ENCODE results near the gene CCDC69.
"Not testable (repeated sequence)": the region's sequence is repeated elsewhere in the genome, so short reads cannot be mapped to it uniquely, and the experiment has no call there.

The CCDC69 gene

GRCh38 chr5:151192626-151193025, 31.3 kb downstream of the CCDC69 start:
- no peak for DNase-seq (ENCODE audit: low read depth in 2 of 2)

DNA sequence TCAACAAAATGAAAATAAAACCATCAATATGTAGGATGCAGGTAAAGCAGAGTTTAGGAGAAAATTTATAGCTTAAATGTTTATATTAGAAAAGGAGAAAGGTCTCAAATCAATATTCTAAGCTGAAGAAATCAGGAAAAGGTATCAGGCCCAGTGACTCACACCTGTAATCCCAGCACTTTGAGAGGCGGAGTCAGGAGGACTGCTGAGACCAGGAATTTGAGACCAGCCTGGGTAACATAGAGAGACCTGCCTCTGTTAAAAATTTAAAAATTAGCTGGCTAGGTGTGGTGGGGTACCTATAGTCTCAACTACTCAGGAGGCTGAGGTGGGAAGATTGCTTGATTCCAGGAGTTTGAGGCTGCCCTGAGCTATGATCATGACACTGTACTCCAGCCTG, 32.2 kb downstream of the CCDC69 start:
- DNase-seq (ENCODE audit: low read depth in 2 of 2), result no peak

- DNase-seq (ENCODE audit: low read depth in 2 of 2), result no peak
Observed at GRCh38 chr5:151189151-151189550, 34.7 kb downstream of the CCDC69 start.

GRCh38 chr5:151186538-151186937, 37.4 kb downstream of the CCDC69 start:
- no peak for DNase-seq (ENCODE audit: low read depth in 2 of 2)

DNA sequence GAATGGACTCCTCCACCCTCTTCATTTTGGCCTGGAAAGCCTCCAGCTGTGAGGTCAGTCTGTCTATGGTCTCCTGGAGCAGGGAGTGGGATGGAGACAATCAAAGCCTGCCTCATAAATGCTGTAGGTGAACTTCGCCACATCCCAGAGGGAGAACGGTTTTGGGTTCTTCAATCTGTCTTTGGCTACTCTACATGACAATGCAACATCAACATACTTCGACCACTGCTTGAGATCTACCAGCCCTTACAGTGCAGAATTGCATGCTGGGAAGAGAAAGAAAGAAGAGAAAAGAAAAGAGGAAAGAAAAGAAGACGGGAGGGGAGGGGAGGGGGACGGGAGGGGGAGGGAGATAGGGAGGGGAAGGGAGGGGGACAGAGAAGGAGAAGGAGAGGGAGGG, 37.8 kb downstream of the CCDC69 start:
- no peak for DNase-seq (ENCODE audit: low read depth in 2 of 2)

DNA sequence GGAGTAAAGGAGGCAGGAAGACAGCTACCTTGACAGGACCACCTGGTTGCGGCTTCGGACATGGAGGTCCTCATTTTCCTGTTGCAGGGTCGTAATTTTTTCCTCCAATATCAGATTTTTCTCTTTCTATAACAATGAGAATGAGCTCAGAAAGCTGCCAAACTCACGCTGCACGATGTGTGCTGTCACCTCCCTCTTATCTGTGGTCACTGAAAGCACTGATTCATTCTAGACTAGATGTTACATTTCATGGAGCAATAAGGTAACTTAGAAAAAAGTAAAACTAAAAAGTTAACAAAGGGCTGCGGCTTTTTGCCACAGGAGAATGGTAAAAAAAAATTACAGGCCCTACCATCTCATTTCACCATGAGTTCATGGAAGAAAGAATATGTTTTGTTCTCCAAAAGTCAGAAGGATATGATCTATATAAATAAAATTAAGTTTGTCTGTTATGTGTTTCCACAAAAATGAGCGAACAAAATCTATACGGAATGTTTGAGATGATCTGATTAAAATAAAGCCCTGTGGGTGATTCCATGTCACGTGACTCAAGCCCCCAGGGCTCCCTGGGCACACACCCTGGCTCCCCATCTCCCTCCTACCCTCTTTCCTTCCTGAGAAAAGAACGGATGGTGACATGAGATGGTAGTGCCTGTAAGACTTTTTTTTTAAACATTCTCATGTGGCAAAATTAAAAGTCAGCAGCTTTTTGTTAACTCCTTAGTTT, 39.4 kb downstream of the CCDC69 start:
- DNase-seq (ENCODE audit: low read depth in 2 of 2), result no peak

DNA sequence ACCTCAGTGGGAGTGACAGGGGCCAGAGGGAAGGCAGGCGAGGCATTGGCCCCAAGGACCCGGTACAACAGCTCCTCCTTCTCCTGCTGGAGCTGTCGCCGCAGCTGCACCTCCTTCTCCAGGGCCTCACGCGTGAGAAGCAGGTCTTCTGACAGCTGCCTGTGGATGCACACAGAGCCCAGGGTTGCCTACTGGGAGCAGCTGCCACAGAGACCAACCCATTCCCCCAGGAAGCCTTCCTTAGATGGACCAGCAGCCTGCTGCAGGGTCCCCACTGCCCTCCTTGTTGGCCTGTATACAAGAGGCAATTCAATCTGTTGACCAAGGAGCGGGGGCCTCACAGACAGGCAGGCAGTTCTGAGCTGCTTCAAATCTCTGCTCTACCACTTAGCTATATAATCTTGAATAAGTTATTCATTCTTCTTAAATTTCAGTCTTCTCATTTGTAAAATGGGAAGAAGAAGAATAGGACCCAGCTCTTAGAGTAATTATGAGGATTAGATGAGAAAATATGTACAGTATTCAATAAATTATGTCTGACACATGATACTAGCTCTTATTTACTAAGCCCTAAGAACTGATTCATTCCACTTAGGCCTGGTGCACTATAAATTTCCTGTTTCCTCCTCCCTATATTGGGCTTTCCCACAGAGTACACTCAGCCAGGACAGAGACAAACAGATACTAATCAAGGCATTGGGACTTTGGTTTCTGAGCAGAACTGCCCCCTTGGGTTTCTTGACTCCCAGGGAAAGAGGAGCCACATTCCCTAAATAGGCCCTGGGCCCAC, 40.2 kb downstream of the CCDC69 start:
- no peak for DNase-seq (ENCODE audit: low read depth in 2 of 2)

DNA sequence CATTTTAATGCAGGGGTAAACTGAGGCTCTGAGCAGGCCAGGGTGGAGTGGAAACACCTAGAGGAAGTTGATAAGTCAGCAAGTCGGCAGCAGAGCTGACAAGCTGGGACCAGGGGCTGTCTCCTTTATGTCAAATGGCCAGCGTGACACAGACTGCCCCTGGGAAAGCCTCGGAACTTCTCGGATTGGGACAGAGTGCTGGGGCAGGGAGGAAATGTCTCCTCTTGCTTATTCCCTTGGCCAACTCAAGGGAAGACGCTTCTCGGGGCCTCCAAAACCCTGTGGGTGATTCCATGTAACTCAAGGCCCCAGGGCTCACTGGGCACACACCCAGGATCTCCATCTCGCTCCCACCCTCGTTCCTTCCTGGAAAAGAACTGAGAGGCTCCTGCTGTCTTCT, 40.9 kb downstream of the CCDC69 start:
- DNase-seq (ENCODE audit: low read depth in 2 of 2), result no peak

GRCh38 chr5:151182524-151182900, 41.4 kb downstream of the CCDC69 start:
- DNase-seq (ENCODE audit: low read depth in 2 of 2), result no peak

- DNase-seq (ENCODE audit: low read depth in 2 of 2), result no peak
Observed at GRCh38 chr5:151181818-151182523, 41.9 kb downstream of the CCDC69 start.

DNA sequence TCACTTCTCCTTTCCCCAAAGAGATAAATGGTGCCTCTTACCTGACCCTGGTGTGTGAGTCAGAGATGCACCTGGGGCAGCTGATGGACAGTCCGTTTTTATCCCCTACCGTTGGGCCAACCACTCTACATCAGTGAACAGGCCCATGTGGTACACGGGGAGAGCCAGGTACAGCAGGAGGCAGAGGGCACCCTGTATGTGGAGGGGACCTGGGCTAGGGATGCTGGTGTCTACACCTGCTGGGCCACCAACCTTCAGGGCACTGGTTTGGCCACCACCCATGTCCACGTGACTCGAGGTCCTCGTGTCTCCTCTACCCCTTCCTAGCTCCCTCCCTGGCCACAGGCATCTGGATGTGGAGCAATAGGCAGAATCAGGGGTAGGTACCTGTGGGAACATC, 43.6 kb downstream of the CCDC69 start:
- DNase-seq (ENCODE audit: low read depth in 2 of 2), result no peak

GRCh38 chr5:151179489-151179840, 44.4 kb downstream of the CCDC69 start:
- DNase-seq (ENCODE audit: low read depth in 2 of 2), result no peak

DNA sequence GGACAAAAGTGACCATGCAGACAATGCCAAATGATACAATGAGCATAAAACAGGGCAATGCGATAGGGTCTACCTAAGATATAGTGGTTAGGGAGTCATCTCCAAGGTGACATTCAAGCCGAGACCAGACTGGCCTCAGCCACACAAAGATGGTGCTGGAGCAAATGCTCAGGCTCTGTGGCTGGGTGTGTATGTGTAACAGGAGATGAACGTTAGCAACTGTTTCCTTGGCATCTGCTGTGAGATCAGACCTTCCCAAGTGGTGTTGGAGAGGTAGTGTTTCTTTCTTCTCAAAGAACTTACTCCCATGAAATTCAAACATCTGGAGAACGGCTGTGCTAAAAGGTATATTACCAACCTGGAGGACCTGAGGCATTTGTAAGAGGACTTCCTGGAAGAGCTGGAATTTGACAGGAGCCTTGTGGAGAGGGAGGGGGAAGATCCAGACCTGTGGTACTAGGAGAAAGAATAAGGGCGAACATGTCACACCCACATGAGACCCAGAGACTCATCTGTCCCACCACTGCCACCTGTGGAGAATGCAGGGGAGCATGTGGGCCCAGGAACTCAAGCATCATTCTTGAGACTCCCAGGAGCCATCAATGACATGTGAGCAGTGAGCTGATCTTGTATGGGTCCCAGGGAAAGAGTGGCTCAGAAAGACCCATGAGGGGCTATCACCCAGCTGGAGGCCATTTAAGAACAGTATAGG, 45.0 kb downstream of the CCDC69 start:
- DNase-seq (ENCODE audit: low read depth in 2 of 2), result no peak

GRCh38 chr5:151178372-151178771, 45.5 kb downstream of the CCDC69 start:
- no peak for DNase-seq (ENCODE audit: low read depth in 2 of 2)

DNA sequence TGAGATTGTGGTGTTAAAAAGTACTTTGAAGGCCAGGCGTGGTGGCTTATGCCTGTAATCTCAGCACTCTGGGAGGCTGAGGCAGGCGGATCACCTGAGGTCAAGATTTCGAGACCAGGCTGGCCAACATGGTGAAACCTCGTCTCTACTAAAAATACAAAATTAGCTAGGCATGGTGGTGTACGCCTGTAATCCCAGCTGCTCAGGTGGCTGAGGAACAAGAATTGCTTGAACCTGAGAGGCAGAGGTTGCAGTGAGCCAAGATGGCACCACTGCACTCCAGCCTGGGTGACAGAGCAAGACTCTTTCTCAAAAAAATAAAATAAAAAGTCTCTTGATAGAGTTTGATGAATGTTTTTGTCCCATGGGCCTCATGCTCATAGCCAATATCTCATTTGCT, 47.6 kb downstream of the CCDC69 start:
- DNase-seq (ENCODE audit: low read depth in 2 of 2), result not testable (repeated sequence)

GRCh38 chr5:151174612-151175101, 49.2 kb downstream of the CCDC69 start:
- DNase-seq (ENCODE audit: low read depth in 2 of 2), result no peak

GRCh38 chr5:151173711-151174611, 49.9 kb downstream of the CCDC69 start:
- no peak for DNase-seq (ENCODE audit: low read depth in 2 of 2)

DNA sequence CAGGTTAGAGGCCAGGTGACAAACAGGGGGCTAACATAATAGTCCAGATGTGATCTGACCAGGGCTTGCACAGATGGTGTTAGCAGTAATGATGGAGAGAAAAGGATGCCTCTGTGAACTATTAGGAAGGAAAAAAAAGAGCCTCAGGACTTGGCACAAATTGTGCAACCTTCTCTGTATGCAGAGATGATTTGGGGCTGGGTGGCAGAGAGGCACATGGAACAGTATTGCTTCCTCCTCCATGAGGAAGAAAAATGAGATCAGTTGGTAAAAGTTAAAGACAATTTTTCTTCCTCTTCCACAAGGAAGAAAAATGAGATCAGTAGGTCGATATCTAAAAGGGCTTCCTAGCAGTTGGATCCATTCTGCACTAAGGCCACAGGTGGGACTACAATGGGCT, 52.4 kb downstream of the CCDC69 start:
- no peak for DNase-seq (ENCODE audit: low read depth in 2 of 2)

DNA sequence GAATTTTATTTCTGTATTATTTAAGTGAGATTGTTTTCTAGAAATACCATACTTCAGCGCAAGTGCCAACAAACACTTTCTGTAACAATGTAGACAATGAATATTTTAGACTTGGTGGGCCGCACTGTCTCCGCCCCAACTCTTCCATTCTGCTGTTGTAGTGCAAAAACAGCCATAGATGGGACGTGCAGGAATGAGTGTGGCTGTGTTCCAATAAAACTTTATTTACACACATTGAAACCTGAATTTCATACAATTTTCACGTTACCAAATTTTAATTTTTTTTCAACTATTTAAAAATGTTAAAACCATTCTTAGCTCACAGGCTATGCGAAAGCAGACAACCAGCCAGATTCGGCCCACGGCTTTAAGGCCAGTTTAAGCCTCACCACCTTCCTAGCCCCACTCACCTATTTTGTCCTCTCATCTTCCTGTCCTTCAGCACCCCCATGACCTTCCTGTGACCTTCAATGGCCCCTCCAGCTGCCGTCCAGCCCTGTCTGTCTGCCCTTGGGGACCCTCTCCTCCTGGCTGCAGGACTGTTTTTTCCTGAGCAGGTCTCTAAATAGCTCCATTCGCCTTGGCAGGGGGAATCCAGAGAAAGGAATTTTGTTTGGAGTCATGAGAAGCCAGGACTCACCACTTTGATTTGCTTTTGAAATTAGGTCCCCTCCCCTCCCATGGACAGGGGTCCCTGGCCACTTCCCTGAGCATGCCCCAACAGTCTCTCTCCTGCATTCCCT, 55.1 kb downstream of the CCDC69 start:
- no peak for DNase-seq (ENCODE audit: low read depth in 2 of 2)

- DNase-seq (ENCODE audit: low read depth in 2 of 2), result no peak
Observed at GRCh38 chr5:151167022-151167421, 56.9 kb downstream of the CCDC69 start.
